HG02571 (cell line): Measurements from ENCODE around the gene ARL2.

Experiments
- ATAC-seq: cut with Tn5 transposase; IDR thresholded peaks from one replicate; pipeline ENCODE4 v1.9.1; 2021; ENCODE audit warnings: mild to moderate bottlenecking, moderate library complexity; ENCODE audit not compliant: unreplicated experiment

The ARL2 gene

GRCh38 chr11:65045061-65045460, 31.1 kb downstream of the ARL2 start:
- no peak for ATAC-seq

GRCh38 chr11:65045728-65046127, 31.8 kb downstream of the ARL2 start:
- no peak for ATAC-seq

GRCh38 chr11:65047581-65048422, 33.8 kb downstream of the ARL2 start:
- no peak for ATAC-seq

- no peak for ATAC-seq
Measured at GRCh38 chr11:65051398-65051858, 37.5 kb downstream of the ARL2 start.

- no peak for ATAC-seq
Measured at GRCh38 chr11:65053827-65054508, 40.0 kb downstream of the ARL2 start.

GRCh38 chr11:65055538-65055937, 41.6 kb downstream of the ARL2 start:
- no peak for ATAC-seq

GRCh38 chr11:65056999-65057398, 43.0 kb downstream of the ARL2 start:
- ATAC-seq, result no peak

- ATAC-seq, result no peak
Measured at GRCh38 chr11:65057526-65057925, 43.6 kb downstream of the ARL2 start.

GRCh38 chr11:65058012-65058411, 44.1 kb downstream of the ARL2 start:
- ATAC-seq, result no peak

GRCh38 chr11:65058419-65059054, 44.6 kb downstream of the ARL2 start, which contains the start of gene NAALADL1:
TSS of gene NAALADL1 (minus strand) at chr11:65058553. CDS start at chr11:65058521, 32 bp downstream.
- ATAC-seq, result no peak

GRCh38 chr11:65059523-65059922, 45.6 kb downstream of the ARL2 start:
- ATAC-seq, result no peak

GRCh38 chr11:65059959-65060824, 46.2 kb downstream of the ARL2 start:
- no peak for ATAC-seq

GRCh38 chr11:65060913-65061408, 47.0 kb downstream of the ARL2 start:
- ATAC-seq, result no peak

- no peak for ATAC-seq
Measured at GRCh38 chr11:65063532-65063931, 49.6 kb downstream of the ARL2 start.

GRCh38 chr11:65064847-65065240, 50.9 kb downstream of the ARL2 start:
- no peak for ATAC-seq

- no peak for ATAC-seq
Measured at GRCh38 chr11:65065851-65066250, 51.9 kb downstream of the ARL2 start.

- no peak for ATAC-seq
Measured at GRCh38 chr11:65066315-65066714, 52.4 kb downstream of the ARL2 start.

GRCh38 chr11:65066805-65067291, 52.9 kb downstream of the ARL2 start:
- no peak for ATAC-seq

- ATAC-seq, result no peak
Measured at GRCh38 chr11:65067446-65067845, 53.5 kb downstream of the ARL2 start.

GRCh38 chr11:65069217-65069616, 55.3 kb downstream of the ARL2 start:
- no peak for ATAC-seq
